DMS79 (cell line): ENCODE data around the gene HEATR1.
A peak's percentile ranks its signal among the peaks of the same experiment; 100 is the strongest.
"Not testable (repeated sequence)": the region's sequence is repeated elsewhere in the genome, so short reads cannot be mapped to it uniquely, and the experiment has no call there.

ENCODE experiments used
- DNase-seq: peaks from one replicate; lab custom pipeline; 2025; lab: John Stamatoyannopoulos, UW

The HEATR1 gene

GRCh38 chr1:236603991-236604904 is at the start of gene HEATR1:
Gene HEATR1, minus strand, starts transcription at chr1:236604516. Its CDS starts 421 bp downstream, at chr1:236604095.
- DNase-seq = peak; percentile 84

GRCh38 chr1:236645016-236645680 is 40.8 kb upstream of the HEATR1 start:
- no peak for DNase-seq

- no peak for DNase-seq
These were observed 38.4 kb upstream of the HEATR1 start for GRCh38 chr1:236642763-236643162.

- DNase-seq = no peak
These were observed 35.4 kb upstream of the HEATR1 start for GRCh38 chr1:236639686-236640085.

GRCh38 chr1:236638945-236639344 is 34.6 kb upstream of the HEATR1 start:
- no peak for DNase-seq

- DNase-seq = no peak
These were observed 31.7 kb upstream of the HEATR1 start for GRCh38 chr1:236636017-236636416.

- no peak for DNase-seq
These were observed 23.6 kb upstream of the HEATR1 start for GRCh38 chr1:236627727-236628408.

- DNase-seq = no peak
These were observed 19.3 kb upstream of the HEATR1 start for GRCh38 chr1:236623371-236624166.

GRCh38 chr1:236622407-236622806 is 18.1 kb upstream of the HEATR1 start:
- DNase-seq = no peak

GRCh38 chr1:236619398-236619797 is 15.1 kb upstream of the HEATR1 start:
- no peak for DNase-seq

GRCh38 chr1:236618507-236618906 is 14.2 kb upstream of the HEATR1 start:
- no peak for DNase-seq

GRCh38 chr1:236615399-236616148 is 11.3 kb upstream of the HEATR1 start:
- DNase-seq = no peak

GRCh38 chr1:236612349-236612748 is 8.0 kb upstream of the HEATR1 start:
- no peak for DNase-seq

GRCh38 chr1:236608930-236609726 is 4.8 kb upstream of the HEATR1 start:
- DNase-seq = peak; percentile 7

- not testable (repeated sequence) for DNase-seq
These were observed 3.3 kb upstream of the HEATR1 start for GRCh38 chr1:236607597-236607996.

GRCh38 chr1:236604905-236605806 is 840 bp upstream of the HEATR1 start:
- no peak for DNase-seq

- DNase-seq = no peak
These were observed 2.1 kb downstream of the HEATR1 start for GRCh38 chr1:236602171-236602570.

- DNase-seq = no peak
These were observed 13.7 kb downstream of the HEATR1 start for GRCh38 chr1:236590553-236591150.

GRCh38 chr1:236589531-236589930 is 14.8 kb downstream of the HEATR1 start:
- DNase-seq = no peak
